B cell (primary cell): Measurements from ENCODE around the gene DTX3L.

Experiments
- EZH2 ChIP-seq: IDR thresholded peaks from 2 replicates; pipeline ENCODE4 v1.6.1; 2012; ENCODE audit warnings: borderline replicate concordance, low read depth, mild to moderate bottlenecking, moderate library complexity, low read length; ENCODE audit not compliant: insufficient read depth, poor library complexity, severe bottlenecking
- TF ChIP-seq, protein P1 (sequence below): fragments of 200-600 bp; IDR thresholded peaks from one replicate; pipeline ENCODE4 v1.8.0; 2022; ENCODE audit warnings: antibody characterized with exemption, mild to moderate bottlenecking

DNA sequence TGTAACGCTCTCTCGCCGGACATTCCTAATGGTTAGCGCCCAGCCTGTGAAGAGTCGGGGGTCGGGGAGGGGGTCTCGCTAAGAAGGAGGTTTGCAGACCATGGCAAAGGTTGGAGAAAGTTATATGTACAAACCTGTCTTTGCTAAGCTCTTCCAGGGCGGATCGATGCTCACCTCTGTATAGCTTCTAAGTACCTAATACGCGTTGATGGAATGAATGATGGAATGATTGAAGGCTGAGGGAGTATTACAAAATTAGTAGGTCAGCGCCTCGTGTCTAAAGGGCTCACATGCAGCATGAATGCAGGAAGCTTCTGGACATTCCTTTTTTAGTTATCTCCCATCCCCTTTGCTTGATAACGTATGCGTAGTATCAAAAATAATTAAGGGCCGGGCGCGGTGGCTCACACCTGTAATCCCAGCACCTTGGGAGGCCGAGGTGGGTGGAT is 49.1 kb upstream of the DTX3L start:
- no peak for TF ChIP-seq EZH2
- TF ChIP-seq, protein P1, sequence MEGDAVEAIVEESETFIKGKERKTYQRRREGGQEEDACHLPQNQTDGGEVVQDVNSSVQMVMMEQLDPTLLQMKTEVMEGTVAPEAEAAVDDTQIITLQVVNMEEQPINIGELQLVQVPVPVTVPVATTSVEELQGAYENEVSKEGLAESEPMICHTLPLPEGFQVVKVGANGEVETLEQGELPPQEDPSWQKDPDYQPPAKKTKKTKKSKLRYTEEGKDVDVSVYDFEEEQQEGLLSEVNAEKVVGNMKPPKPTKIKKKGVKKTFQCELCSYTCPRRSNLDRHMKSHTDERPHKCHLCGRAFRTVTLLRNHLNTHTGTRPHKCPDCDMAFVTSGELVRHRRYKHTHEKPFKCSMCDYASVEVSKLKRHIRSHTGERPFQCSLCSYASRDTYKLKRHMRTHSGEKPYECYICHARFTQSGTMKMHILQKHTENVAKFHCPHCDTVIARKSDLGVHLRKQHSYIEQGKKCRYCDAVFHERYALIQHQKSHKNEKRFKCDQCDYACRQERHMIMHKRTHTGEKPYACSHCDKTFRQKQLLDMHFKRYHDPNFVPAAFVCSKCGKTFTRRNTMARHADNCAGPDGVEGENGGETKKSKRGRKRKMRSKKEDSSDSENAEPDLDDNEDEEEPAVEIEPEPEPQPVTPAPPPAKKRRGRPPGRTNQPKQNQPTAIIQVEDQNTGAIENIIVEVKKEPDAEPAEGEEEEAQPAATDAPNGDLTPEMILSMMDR: no peak
